Measurements from ENCODE around the gene ENAM.

GRCh38 chr4:70589785-70590184 is 38.8 kb upstream of the ENAM start:
- TF ChIP-seq REST (IDR thresholded peaks at IDR 0.05; ENCODE audit: low read depth) (no peak), EP300 (IDR thresholded peaks at IDR 0.05; ENCODE audit: borderline replicate concordance) (no peak)
